GM12878 (cell line): ENCODE data around the gene ALG12. TPM values are rescaled to one million over a fixed set of nuclear protein-coding genes. Genes with fewer than 3 reads are reported as not detected.

Experiments
- ASH2L ChIP-seq: fragments of 300-600, 200-600 bp; sonication (generic); IDR thresholded peaks from 2 replicates; pipeline ENCODE4 v1.6.1; 2017; ENCODE audit warnings: low read depth, mild to moderate bottlenecking, borderline replicate concordance
- ATF3 ChIP-seq: IDR thresholded peaks from 2 replicates; pipeline ENCODE4 v1.6.1; 2011; ENCODE audit warnings: low read depth, mild to moderate bottlenecking, low read length, moderate library complexity, borderline replicate concordance; ENCODE audit errors: extremely low read depth
- BCL11A ChIP-seq: IDR thresholded peaks from 2 replicates; pipeline ENCODE4 v1.6.1; 2011; ENCODE audit warnings: low read depth, low read length
- BMI1 ChIP-seq: fragments of 450-650 bp; IDR thresholded peaks from 2 replicates; pipeline ENCODE4 v1.6.1; 2016; ENCODE audit warnings: mild to moderate bottlenecking, moderate library complexity, borderline replicate concordance
- BRCA1 ChIP-seq: IDR thresholded peaks from 2 replicates; pipeline ENCODE4 v1.6.1; 2011; ENCODE audit warnings: low read depth, low read length, improper control_type of control experiment
- CBX3 ChIP-seq: fragments of 200-600 bp; sonication (generic); IDR thresholded peaks from 2 replicates; pipeline ENCODE4 v1.6.1; 2016; ENCODE audit warnings: low read depth, borderline replicate concordance
- CBX5 ChIP-seq: sonication (generic); IDR thresholded peaks from 2 replicates; pipeline ENCODE4 v1.6.1; 2016; ENCODE audit warnings: low read depth, moderate library complexity, mild to moderate bottlenecking, inconsistent platforms
- EED ChIP-seq: sonication (generic); IDR thresholded peaks from 2 replicates; pipeline ENCODE4 v1.6.1; 2016; ENCODE audit warnings: antibody characterized with exemption, low read depth
- ELK1 ChIP-seq: IDR thresholded peaks from 2 replicates; pipeline ENCODE4 v1.6.1; 2012; ENCODE audit warnings: low read depth, low read length, improper control_type of control experiment
- MTA3 ChIP-seq: IDR thresholded peaks from 2 replicates; pipeline ENCODE4 v1.6.1; 2012; ENCODE audit warnings: low read length, inconsistent platforms, borderline replicate concordance
- MYB ChIP-seq: fragments of 150-350 bp; IDR thresholded peaks from 2 replicates; pipeline ENCODE4 v1.6.1; 2014; ENCODE audit warnings: mild to moderate bottlenecking, low read depth, low read length, borderline replicate concordance
- NKRF ChIP-seq: fragments of 450-650 bp; conservative IDR thresholded peaks from 2 replicates; pipeline ENCODE4 v1.6.1; 2017; ENCODE audit warnings: mild to moderate bottlenecking, moderate library complexity
- NR2C1 ChIP-seq: fragments of 450-650 bp; IDR thresholded peaks from 2 replicates; pipeline ENCODE4 v1.6.1; 2017; ENCODE audit warnings: antibody characterized with exemption, mild to moderate bottlenecking, moderate library complexity
- PKNOX1 ChIP-seq: fragments of 450-650 bp; IDR thresholded peaks from 2 replicates; pipeline ENCODE4 v1.6.1; 2016; ENCODE audit warnings: mild to moderate bottlenecking
- POU2F2 ChIP-seq: IDR thresholded peaks from 3 replicates; pipeline ENCODE4 v1.6.1; 2011; ENCODE audit warnings: low read depth, mild to moderate bottlenecking, low read length, borderline replicate concordance
- PRDM15 ChIP-seq: fragments of 450-650 bp; formaldehyde crosslinking; IDR thresholded peaks from 2 replicates; pipeline ENCODE4 v1.4.0; 2020; ENCODE audit warnings: mild to moderate bottlenecking, moderate library complexity
- SMAD1 ChIP-seq: fragments of 450-650 bp; IDR thresholded peaks from 2 replicates; pipeline ENCODE4 v1.6.1; 2018; ENCODE audit warnings: mild to moderate bottlenecking, low read depth; ENCODE audit not compliant: partially characterized antibody
- SMARCA5 ChIP-seq: fragments of 450-650 bp; IDR thresholded peaks from 2 replicates; pipeline ENCODE4 v1.6.1; 2017; ENCODE audit warnings: mild to moderate bottlenecking
- TCF7 ChIP-seq: IDR thresholded peaks from 2 replicates; pipeline ENCODE4 v1.6.1; 2014; ENCODE audit warnings: antibody characterized with exemption, borderline replicate concordance
- ZBED1 ChIP-seq: IDR thresholded peaks from 2 replicates; pipeline ENCODE4 v1.6.1; 2016; ENCODE audit warnings: borderline replicate concordance
- ZNF622 ChIP-seq: fragments of 450-650 bp; IDR thresholded peaks from 2 replicates; pipeline ENCODE4 v1.6.1; 2017; ENCODE audit warnings: mild to moderate bottlenecking, inconsistent platforms
- ZSCAN29 ChIP-seq: fragments of 450-650 bp; IDR thresholded peaks from 2 replicates; pipeline ENCODE4 v1.6.1; 2017; ENCODE audit warnings: mild to moderate bottlenecking, moderate library complexity
- polyA plus RNA-seq, 11 experiments: library from polyadenylated mRNA; depleted of rRNA in 4 of 11; unstranded in 6 of 11; stranded (reverse) in 5 of 11; fragments of >200 nt; fragmentation: Nextera tagmentation in 4 of 11; fragmentation: Illumina TruSeq in 1 of 11; extraction: Ambion mirVana in 4 of 11; extraction: Trizol in 1 of 11; gene quantifications; 1 replicate in 1 of 11; 2 replicates in 10 of 11; pipeline versions ENCODE4 v1.2.1 to v1.2.3, GENCODE V29; 2011 to 2016; ENCODE audit warnings: inconsistent platforms in 2 of 11, missing spikeins in 2 of 11, low read depth in 1 of 11
- total RNA-seq, 4 experiments: library from RNA; depleted of rRNA in 3 of 4; stranded (reverse); fragments of >200 nt in 3 of 4; fragmentation: Illumina TruSeq in 1 of 4; extraction: Trizol in 1 of 4; gene quantifications; 2 replicates each; pipeline versions ENCODE4 v1.2.1 to v1.2.3, GENCODE V29; 2013 to 2021

The ALG12 gene
- total and polyA plus RNA-seq, 10 of the 15 experiments (the other 5 are each of a cell fraction or from before 2014, with no cell fraction given), result 0.22 to 23.4 (median 6.6) TPM

- peak; percentile 41; the same call in 1 of the 3 replicates for TF ChIP-seq POU2F2
- no peak; the same call in 1 of the 2 replicates for TF ChIP-seq ELK1
- no peak for TF ChIP-seq ASH2L
- TF ChIP-seq NR2C1, result no peak
- TF ChIP-seq TCF7, result no peak
- TF ChIP-seq MTA3, result no peak
- no peak for TF ChIP-seq BCL11A
- no peak for TF ChIP-seq ZBED1
- peak; percentile 94 for TF ChIP-seq MYB
- TF ChIP-seq SMARCA5, result peak; percentile 57; the same call in 1 of the 2 replicates
- no peak for TF ChIP-seq ZSCAN29
- no peak for TF ChIP-seq PRDM15
- TF ChIP-seq CBX3, result no peak
- no peak for TF ChIP-seq SMAD1
- no peak for TF ChIP-seq PKNOX1
- TF ChIP-seq CBX5, result no peak
- TF ChIP-seq BRCA1, result no peak
- TF ChIP-seq BMI1, result no peak
- TF ChIP-seq EED, result peak; percentile 36; the same call in 1 of the 2 replicates
- no peak for TF ChIP-seq ATF3
- no peak for TF ChIP-seq ZNF622
- peak; percentile 62; the same call in 1 of the 2 replicates for TF ChIP-seq NKRF
These were observed 65.0 kb downstream of the ALG12 start, which contains the start of gene ZBED4 (continued) for GRCh38 chr22:49852898-49853894.
